ENCODE data around the gene NDUFB10. TPM values are rescaled to one million over a fixed set of nuclear protein-coding genes. Genes with fewer than 3 reads are reported as not detected.
A peak's percentile ranks its signal among the peaks of the same experiment; 100 is the strongest.

NDUFB10 gene
- total and polyA plus RNA-seq, 2 donors (not counting 1 experiment from before 2014, with no cell fraction given) = 123 to 149 TPM

DNA sequence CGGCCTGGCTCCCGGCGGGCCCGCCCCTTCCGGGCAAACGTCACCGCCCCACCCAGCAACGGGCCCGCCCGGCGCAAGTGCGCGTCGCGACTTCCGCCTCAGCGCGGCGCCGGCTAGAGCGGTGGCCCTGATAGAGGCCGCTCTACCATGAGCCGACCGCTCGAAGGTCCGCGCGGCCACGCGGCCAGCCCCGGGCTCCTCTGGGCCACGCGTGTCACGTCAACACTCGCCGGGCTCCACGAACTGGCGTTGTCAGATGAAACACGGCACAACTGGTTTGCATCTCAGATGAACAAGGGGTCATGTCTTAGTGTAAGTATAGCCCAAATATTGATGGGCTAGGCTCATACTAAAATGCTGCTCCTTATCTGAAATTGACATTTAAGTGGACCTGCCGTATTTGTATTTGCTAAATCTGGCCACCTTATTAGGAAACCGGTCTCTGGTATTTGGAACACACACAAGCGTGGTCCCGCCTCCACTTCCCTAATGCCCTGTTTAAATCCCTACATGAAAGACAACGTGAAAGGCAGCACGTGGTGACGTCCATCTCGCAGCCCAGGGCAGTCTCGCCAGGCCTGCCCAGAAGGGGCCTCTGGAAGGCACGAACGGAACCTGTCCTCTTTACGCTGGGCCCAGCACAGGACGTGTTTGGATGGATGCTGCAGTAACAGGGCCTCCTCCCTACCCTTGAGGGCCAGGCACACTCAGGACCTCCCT, 50.6 kb downstream of the NDUFB10 start, which contains the start of gene ZNF598:
Gene ZNF598, minus strand, starts transcription at position 31 of the 720 bp plus-strand sequence.
- DNase-seq (ENCODE audit: low read depth in 2 of 2) = peak; percentile 85 to 88
- H2AFZ ChIP-seq (ENCODE audit: low read length) = peak within 1 kb of the TSS; percentile 8
- peak within 1 kb of the TSS; percentile 63 to 88 (median 80) for H3K4me3 ChIP-seq (replicated peaks in 1 of 4; ENCODE audit: control extremely low read depth in 1 of 4, insufficient read depth in 1 of 4, low read depth in 3 of 4, low read length in 4 of 4)
- no peaks in the 10 kb centered on the region for H3K9me3 ChIP-seq (ENCODE audit: control insufficient read depth, insufficient read depth, low read depth, low read length)
- H3K4me1 ChIP-seq (ENCODE audit: control insufficient read depth, extremely low read depth, insufficient read depth, low read length) = peaks cover 16% of the 10 kb centered on the region
- peak within 1 kb of the TSS; percentile 86 for H3K27ac ChIP-seq (ENCODE audit: insufficient read depth, low read length)
- H4K20me1 ChIP-seq (ENCODE audit: control insufficient read depth, extremely low read depth, insufficient read depth, low read length) = no peaks in the 10 kb centered on the region
- H3K27me3 ChIP-seq (ENCODE audit: control insufficient read depth, insufficient read depth, low read length) = no peaks in the 10 kb centered on the region
- TF ChIP-seq, protein P1, sequence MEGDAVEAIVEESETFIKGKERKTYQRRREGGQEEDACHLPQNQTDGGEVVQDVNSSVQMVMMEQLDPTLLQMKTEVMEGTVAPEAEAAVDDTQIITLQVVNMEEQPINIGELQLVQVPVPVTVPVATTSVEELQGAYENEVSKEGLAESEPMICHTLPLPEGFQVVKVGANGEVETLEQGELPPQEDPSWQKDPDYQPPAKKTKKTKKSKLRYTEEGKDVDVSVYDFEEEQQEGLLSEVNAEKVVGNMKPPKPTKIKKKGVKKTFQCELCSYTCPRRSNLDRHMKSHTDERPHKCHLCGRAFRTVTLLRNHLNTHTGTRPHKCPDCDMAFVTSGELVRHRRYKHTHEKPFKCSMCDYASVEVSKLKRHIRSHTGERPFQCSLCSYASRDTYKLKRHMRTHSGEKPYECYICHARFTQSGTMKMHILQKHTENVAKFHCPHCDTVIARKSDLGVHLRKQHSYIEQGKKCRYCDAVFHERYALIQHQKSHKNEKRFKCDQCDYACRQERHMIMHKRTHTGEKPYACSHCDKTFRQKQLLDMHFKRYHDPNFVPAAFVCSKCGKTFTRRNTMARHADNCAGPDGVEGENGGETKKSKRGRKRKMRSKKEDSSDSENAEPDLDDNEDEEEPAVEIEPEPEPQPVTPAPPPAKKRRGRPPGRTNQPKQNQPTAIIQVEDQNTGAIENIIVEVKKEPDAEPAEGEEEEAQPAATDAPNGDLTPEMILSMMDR (conservative IDR thresholded peaks at IDR 0.05 in 1 of 2, IDR thresholded peaks at IDR 0.05 in 1 of 2; ENCODE audit: low read depth in 1 of 2, low read length in 2 of 2) = no peak
- no peak for TF ChIP-seq EZH2 (IDR thresholded peaks at IDR 0.05; ENCODE audit: low read length, missing control alignments)
- peaks cover 3% of the 10 kb centered on the region for H3K36me3 ChIP-seq (ENCODE audit: control insufficient read depth, insufficient read depth, low read length)
- peak within 1 kb of the TSS; percentile 97 for H3K9ac ChIP-seq (ENCODE audit: insufficient read depth, low read length)
- peak within 1 kb of the TSS; percentile 95 for H3K4me2 ChIP-seq (ENCODE audit: extremely low read depth, insufficient read depth, low read length)
- peaks cover 49% of the 10 kb centered on the region for H3K79me2 ChIP-seq (ENCODE audit: control insufficient read depth, insufficient read depth, low read length)

Other genes starting within 250 kb of the NDUFB10 start
- gene NME3, start 188.0 kb upstream of the NDUFB10 start, total RNA-seq = 61.9 and 69.7 TPM in 2 replicates
- 8.7 and 9.9 TPM in 2 replicates for gene NME3, start 188.0 kb upstream of the NDUFB10 start, polyA plus RNA-seq
- 5.4 and 8.3 TPM in 2 replicates for gene EME2, start 186.7 kb upstream of the NDUFB10 start, total RNA-seq
- 2.2 and 2.7 TPM in 2 replicates for gene EME2, start 186.7 kb upstream of the NDUFB10 start, polyA plus RNA-seq
- 58.6 and 74.3 TPM in 2 replicates for gene MRPS34, start 186.4 kb upstream of the NDUFB10 start, total RNA-seq
- gene MRPS34, start 186.4 kb upstream of the NDUFB10 start, polyA plus RNA-seq = 40.1 and 61.5 TPM in 2 replicates
- gene SPSB3, start 177.0 kb upstream of the NDUFB10 start, total RNA-seq = 30.6 and 32.7 TPM in 2 replicates
- gene SPSB3, start 177.0 kb upstream of the NDUFB10 start, polyA plus RNA-seq = 7.7 and 9.6 TPM in 2 replicates
- gene NUBP2, start 176.6 kb upstream of the NDUFB10 start, total RNA-seq = 43.6 and 49.3 TPM in 2 replicates
- 13.5 and 18.1 TPM in 2 replicates for gene NUBP2, start 176.6 kb upstream of the NDUFB10 start, polyA plus RNA-seq
- gene IGFALS, start 165.8 kb upstream of the NDUFB10 start, total RNA-seq = not detected in 2 replicates
- gene IGFALS, start 165.8 kb upstream of the NDUFB10 start, polyA plus RNA-seq = not detected in 2 replicates
- 29.8 and 47.4 TPM in 2 replicates for gene HAGH, start 132.7 kb upstream of the NDUFB10 start, total RNA-seq
- 18.4 and 24.0 TPM in 2 replicates for gene HAGH, start 132.7 kb upstream of the NDUFB10 start, polyA plus RNA-seq
- 66.0 and 78.3 TPM in 2 replicates for gene FAHD1, start 132.3 kb upstream of the NDUFB10 start, total RNA-seq
- 28.3 and 37.4 TPM in 2 replicates for gene FAHD1, start 132.3 kb upstream of the NDUFB10 start, polyA plus RNA-seq
- gene MEIOB, start 87.4 kb upstream of the NDUFB10 start, total RNA-seq = not detected in 2 replicates
- 0.05 TPM in 1 of 2 replicates, not detected in the other for gene MEIOB, start 87.4 kb upstream of the NDUFB10 start, polyA plus RNA-seq
- gene HS3ST6, start 41.1 kb upstream of the NDUFB10 start, total RNA-seq = not detected in 2 replicates
- not detected in 2 replicates for gene HS3ST6, start 41.1 kb upstream of the NDUFB10 start, polyA plus RNA-seq
- gene MSRB1, start 16.3 kb upstream of the NDUFB10 start, total RNA-seq = 5.6 and 7.1 TPM in 2 replicates
- 21.4 and 25.6 TPM in 2 replicates for gene MSRB1, start 16.3 kb upstream of the NDUFB10 start, polyA plus RNA-seq
- not detected in 2 replicates for gene RPL3L, start 4.8 kb upstream of the NDUFB10 start, total RNA-seq
- not detected in 2 replicates for gene RPL3L, start 4.8 kb upstream of the NDUFB10 start, polyA plus RNA-seq
- 2,596 and 3,027 TPM in 2 replicates for gene RPS2, start 5.3 kb downstream of the NDUFB10 start, total RNA-seq
- 1,683 and 2,648 TPM in 2 replicates for gene RPS2, start 5.3 kb downstream of the NDUFB10 start, polyA plus RNA-seq
- gene RNF151, start 7.3 kb downstream of the NDUFB10 start, total RNA-seq = not detected in 2 replicates
- not detected in 2 replicates for gene RNF151, start 7.3 kb downstream of the NDUFB10 start, polyA plus RNA-seq
- 20.0 and 23.9 TPM in 2 replicates for gene TBL3, start 12.5 kb downstream of the NDUFB10 start, total RNA-seq
- 14.6 and 25.4 TPM in 2 replicates for gene TBL3, start 12.5 kb downstream of the NDUFB10 start, polyA plus RNA-seq
- under 0.01 TPM in 1 of 2 replicates, not detected in the other for gene NOXO1, start 21.9 kb downstream of the NDUFB10 start, total RNA-seq
- 0.03 TPM in 2 replicates for gene NOXO1, start 21.9 kb downstream of the NDUFB10 start, polyA plus RNA-seq
- 13.1 and 13.2 TPM in 2 replicates for gene GFER, start 24.7 kb downstream of the NDUFB10 start, total RNA-seq
- 7.5 and 12.5 TPM in 2 replicates for gene GFER, start 24.7 kb downstream of the NDUFB10 start, polyA plus RNA-seq
- gene SYNGR3, start 30.4 kb downstream of the NDUFB10 start, total RNA-seq = 1.5 and 1.8 TPM in 2 replicates
- 1.8 and 6.0 TPM in 2 replicates for gene SYNGR3, start 30.4 kb downstream of the NDUFB10 start, polyA plus RNA-seq
- gene ZNF598, start 50.3 kb downstream of the NDUFB10 start, total RNA-seq = 10.8 and 18.8 TPM in 2 replicates
- 11.6 and 18.7 TPM in 2 replicates for gene ZNF598, start 50.3 kb downstream of the NDUFB10 start, polyA plus RNA-seq
- 0.26 and 0.99 TPM in 2 replicates for gene NPW, start 60.2 kb downstream of the NDUFB10 start, total RNA-seq
- gene NPW, start 60.2 kb downstream of the NDUFB10 start, polyA plus RNA-seq = 0.06 and 0.20 TPM in 2 replicates
- gene NHERF2, start 67.4 kb downstream of the NDUFB10 start, total RNA-seq = 16.9 and 21.5 TPM in 2 replicates
- gene NHERF2, start 67.4 kb downstream of the NDUFB10 start, polyA plus RNA-seq = 30.7 and 38.0 TPM in 2 replicates
- 34.7 and 44.4 TPM in 2 replicates for gene NTHL1, start 88.3 kb downstream of the NDUFB10 start, total RNA-seq
- 8.4 and 9.2 TPM in 2 replicates for gene NTHL1, start 88.3 kb downstream of the NDUFB10 start, polyA plus RNA-seq
- 35.7 and 46.6 TPM in 2 replicates for gene TSC2, start 88.4 kb downstream of the NDUFB10 start, total RNA-seq
- 24.5 and 39.6 TPM in 2 replicates for gene TSC2, start 88.4 kb downstream of the NDUFB10 start, polyA plus RNA-seq
- 120 and 199 TPM in 2 replicates for gene PKD1, start 176.4 kb downstream of the NDUFB10 start, total RNA-seq
- gene PKD1, start 176.4 kb downstream of the NDUFB10 start, polyA plus RNA-seq = 15.2 and 16.3 TPM in 2 replicates
- 0.51 and 2.0 TPM in 2 replicates for gene RAB26, start 189.1 kb downstream of the NDUFB10 start, total RNA-seq
- gene RAB26, start 189.1 kb downstream of the NDUFB10 start, polyA plus RNA-seq = 0.43 and 1.3 TPM in 2 replicates
- 52.1 and 60.3 TPM in 2 replicates for gene TRAF7, start 196.2 kb downstream of the NDUFB10 start, total RNA-seq
- 38.7 and 44.4 TPM in 2 replicates for gene TRAF7, start 196.2 kb downstream of the NDUFB10 start, polyA plus RNA-seq
- gene CASKIN1, start 237.1 kb downstream of the NDUFB10 start, total RNA-seq = 0.17 and 0.26 TPM in 2 replicates
- gene CASKIN1, start 237.1 kb downstream of the NDUFB10 start, polyA plus RNA-seq = 0.01 TPM in 1 of 2 replicates, not detected in the other
- gene MLST8, start 245.9 kb downstream of the NDUFB10 start, total RNA-seq = 16.8 and 22.3 TPM in 2 replicates
- 30.9 and 58.0 TPM in 2 replicates for gene MLST8, start 245.9 kb downstream of the NDUFB10 start, polyA plus RNA-seq